Esophagus squamous epithelium (tissue), 4 donors: Measurements from ENCODE around the gene SYP.

Source experiments
- POLR2A ChIP-seq, 4 donors: fragments of 450-650 bp; IDR thresholded peaks; one replicate each; pipeline ENCODE4 v1.6.1; 2017; ENCODE audit warnings: antibody characterized with exemption in 4 of 4, mild to moderate bottlenecking in 4 of 4, moderate library complexity in 3 of 4
- TF ChIP-seq, protein P1 (sequence below), 6 experiments: fragments of 450-650 bp in 4 of 6; fragments of 200-600 bp in 2 of 6; sonication (generic) in 2 of 6; IDR thresholded peaks; one replicate each; pipeline ENCODE4 v1.5.1; 2016 to 2019; ENCODE audit warnings: antibody characterized with exemption in 6 of 6, mild to moderate bottlenecking in 4 of 6, moderate library complexity in 4 of 6

DNA sequence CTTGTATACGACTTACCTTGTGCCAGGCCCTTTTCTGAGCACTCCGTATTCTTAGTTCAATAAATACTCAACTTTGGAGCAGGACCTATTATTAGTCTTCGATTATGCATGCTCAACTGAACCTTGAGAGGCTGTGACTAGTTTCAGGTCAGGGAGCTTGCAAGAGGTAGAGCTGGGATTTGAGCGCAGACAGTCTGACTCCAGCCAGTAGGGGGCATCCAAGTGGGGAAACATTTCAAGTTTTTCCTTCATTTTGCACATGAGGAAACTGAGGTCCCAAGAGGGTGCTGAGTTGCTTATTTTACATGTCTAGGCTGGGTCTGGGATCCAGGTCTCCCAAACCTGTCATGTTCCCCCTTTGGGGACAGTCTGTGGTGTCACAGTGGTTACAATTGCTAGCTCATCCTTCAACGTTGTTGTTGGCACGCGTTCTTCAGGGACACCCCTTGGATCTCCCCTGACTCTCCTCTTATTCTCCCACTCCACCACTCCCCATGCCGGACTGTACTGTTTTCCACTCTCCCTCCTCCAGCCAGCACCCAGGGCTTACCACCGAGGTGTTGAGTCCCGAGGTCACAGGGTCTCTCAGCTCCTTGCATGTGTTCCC is 7.2 kb downstream of the SYP start:
- TF ChIP-seq, protein P1, sequence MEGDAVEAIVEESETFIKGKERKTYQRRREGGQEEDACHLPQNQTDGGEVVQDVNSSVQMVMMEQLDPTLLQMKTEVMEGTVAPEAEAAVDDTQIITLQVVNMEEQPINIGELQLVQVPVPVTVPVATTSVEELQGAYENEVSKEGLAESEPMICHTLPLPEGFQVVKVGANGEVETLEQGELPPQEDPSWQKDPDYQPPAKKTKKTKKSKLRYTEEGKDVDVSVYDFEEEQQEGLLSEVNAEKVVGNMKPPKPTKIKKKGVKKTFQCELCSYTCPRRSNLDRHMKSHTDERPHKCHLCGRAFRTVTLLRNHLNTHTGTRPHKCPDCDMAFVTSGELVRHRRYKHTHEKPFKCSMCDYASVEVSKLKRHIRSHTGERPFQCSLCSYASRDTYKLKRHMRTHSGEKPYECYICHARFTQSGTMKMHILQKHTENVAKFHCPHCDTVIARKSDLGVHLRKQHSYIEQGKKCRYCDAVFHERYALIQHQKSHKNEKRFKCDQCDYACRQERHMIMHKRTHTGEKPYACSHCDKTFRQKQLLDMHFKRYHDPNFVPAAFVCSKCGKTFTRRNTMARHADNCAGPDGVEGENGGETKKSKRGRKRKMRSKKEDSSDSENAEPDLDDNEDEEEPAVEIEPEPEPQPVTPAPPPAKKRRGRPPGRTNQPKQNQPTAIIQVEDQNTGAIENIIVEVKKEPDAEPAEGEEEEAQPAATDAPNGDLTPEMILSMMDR (IDR thresholded peaks at IDR 0.05), result peak; percentile 25 to 51 (median 38)
- TF ChIP-seq POLR2A (IDR thresholded peaks at IDR 0.05), result no peak
